Tongue (tissue), 2 donors: ENCODE results near the gene PROCR. TPM values are rescaled to one million over a fixed set of nuclear protein-coding genes. Genes with fewer than 3 reads are reported as not detected.
A peak's percentile ranks its signal among the peaks of the same experiment; 100 is the strongest.
"Not testable (repeated sequence)": the region's sequence is repeated elsewhere in the genome, so short reads cannot be mapped to it uniquely, and the experiment has no call there.

Experiments used
- DNase-seq: peaks from one replicate; pipeline ENCODE4 v3.0.0-alpha.2; 2015
- total RNA-seq: library from RNA; depleted of rRNA; stranded (reverse); fragments of >200 nt; gene quantifications from one replicate; pipeline ENCODE4 v1.2.3, GENCODE V29; 2014

The PROCR gene
- total RNA-seq, 1 donor from 2014 or later = 15.3 TPM

GRCh38 chr20:35165221-35166185 lies 6.4 kb upstream of the PROCR start:
- DNase-seq = no peak

- peak; percentile 41 for DNase-seq
Observed at GRCh38 chr20:35166242-35166830, 5.5 kb upstream of the PROCR start.

GRCh38 chr20:35167787-35168186 lies 4.1 kb upstream of the PROCR start:
- no peak for DNase-seq

- DNase-seq = not testable (repeated sequence)
Observed at GRCh38 chr20:35168701-35169409, 3.0 kb upstream of the PROCR start.

DNA sequence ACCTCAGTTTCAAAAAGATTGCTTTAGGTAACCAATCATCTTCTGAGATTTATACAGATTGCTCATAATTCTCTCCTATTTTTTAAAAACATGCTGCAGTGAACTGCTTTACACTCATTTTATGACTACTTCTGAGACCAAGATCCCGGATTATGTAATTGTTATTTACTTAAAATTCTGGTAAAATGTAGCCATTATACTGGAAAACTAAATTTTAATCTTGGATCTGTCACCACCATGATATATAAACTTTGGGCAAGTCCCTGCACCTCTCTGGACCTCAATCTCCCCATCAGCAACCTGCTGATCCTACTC lies 477 bp upstream of the PROCR start:
- no peak for DNase-seq

DNA sequence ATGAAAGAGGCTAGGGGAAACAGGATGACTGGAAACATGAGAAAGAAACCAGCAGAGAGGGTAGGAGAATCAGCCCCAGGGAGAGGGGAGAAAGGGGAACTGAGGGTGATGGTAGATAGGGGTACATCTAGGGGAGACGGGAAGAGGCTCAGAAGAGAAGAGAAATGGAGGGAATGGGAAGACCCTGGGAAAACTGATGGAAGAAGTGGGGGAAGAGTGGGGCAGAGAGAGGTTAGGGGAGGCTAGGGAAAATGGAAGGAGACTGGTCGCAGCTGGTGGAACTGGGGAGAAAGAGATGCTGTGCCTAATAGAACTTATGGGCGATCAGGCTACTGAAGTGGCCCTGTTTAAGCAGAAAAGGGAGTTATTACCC lies 548 bp downstream of the PROCR start:
- DNase-seq = no peak

DNA sequence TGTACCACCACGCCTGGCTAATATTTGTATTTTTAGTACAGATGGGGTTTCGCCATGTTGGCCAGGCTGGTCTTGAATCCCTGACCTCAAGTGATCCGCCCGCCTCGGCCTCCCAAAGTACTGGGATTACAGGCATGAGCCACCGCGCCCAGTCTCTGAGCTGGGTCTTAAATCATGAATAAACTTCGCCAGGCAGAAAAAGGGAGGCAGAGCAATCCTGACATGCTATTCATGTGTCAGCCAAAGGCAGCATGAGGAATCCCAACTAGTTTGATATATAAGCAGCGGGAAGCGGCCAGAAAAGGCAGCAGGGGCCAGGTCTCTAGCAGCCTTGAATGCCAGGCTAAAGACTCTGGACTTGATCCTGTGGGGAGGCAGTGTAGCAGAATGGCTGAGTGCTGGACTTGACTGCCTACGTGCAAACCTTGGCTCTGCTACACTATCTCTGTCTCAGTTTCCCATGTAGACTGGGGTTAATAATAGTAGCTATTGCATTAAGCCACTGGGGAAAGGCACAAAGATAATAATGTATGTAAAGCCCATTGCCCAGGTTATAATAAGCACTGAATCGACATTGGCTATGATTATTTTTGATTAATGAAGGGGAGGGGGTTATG lies 1.8 kb downstream of the PROCR start:
- no peak for DNase-seq

DNA sequence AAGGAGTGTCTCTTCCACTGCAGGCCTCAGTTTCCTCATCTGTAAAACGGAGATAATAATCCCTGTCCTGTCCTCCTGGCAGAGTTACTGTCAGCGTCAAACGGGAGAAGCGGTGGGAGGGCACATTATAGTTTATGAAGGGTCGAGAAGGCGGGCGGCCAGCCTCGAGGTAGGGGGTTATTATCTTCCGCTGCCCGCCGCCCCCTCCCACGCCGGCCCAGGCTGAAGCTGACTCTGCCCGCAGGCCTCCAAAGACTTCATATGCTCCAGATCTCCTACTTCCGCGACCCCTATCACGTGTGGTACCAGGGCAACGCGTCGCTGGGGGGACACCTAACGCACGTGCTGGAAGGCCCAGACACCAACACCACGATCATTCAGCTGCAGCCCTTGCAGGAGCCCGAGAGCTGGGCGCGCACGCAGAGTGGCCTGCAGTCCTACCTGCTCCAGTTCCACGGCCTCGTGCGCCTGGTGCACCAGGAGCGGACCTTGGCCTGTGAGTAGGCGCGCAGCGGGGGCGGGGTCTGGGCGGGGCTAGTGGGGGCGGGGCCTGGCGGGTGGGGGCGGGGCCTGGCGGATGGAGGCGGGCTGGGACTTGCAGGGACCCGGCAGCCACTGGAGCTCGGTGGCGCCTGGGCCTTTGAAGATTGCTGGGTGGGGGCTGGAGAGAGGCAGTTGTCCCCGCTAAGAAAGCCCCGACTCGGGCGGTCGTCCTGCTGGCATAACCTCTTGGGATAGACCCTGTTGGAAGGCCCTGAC lies 2.8 kb downstream of the PROCR start:
- no peak for DNase-seq

DNA sequence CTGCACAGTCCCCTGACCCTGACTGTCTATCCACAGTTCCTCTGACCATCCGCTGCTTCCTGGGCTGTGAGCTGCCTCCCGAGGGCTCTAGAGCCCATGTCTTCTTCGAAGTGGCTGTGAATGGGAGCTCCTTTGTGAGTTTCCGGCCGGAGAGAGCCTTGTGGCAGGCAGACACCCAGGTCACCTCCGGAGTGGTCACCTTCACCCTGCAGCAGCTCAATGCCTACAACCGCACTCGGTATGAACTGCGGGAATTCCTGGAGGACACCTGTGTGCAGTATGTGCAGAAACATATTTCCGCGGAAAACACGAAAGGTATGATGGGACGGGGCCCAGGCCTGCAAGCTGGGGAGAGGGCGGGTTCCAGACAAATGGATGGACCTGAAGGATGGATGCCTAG lies 4.3 kb downstream of the PROCR start:
- no peak for DNase-seq

DNA sequence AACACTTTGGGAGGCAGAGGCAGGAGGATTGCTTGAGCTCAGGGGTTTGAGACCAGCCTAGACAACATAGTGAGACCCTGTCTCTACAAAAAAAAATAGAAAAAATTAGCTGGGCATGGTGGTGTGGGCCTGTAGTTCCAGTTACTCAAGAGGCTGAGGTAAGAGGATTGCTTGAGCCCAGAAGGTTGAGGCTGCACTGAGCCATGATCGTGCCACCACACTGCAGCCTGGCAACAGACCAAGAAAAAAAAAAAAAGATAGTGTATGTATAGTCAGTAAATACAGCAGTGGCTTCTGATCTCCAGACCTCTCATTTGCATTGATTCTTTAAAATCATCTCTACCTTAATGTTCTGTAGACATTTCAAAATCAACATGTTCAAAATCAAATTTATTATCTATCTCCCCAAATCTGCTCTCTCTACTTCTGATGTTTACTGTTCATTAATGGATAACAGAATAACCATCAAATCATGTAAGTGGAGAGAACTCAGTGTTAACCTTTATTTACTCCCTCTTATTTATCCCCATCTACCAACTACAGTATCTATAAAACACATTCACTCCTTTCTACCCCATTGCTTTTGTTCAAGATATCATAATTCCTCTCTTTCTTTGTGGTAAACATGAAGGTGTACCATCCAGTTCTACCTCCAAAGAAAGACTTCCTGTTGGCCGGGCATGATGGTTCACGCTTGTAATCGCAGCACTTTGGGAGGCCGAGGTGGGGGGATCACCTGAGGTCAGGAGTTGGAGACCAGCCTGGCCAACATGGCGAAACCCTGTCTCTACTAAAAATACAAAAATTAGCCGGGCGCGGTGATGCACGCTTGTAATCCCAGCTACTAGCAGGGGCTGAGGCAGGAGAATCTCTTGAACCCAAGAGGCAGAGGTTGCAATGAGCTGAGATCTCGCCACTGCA lies 7.7 kb downstream of the PROCR start:
- DNase-seq = no peak

DNA sequence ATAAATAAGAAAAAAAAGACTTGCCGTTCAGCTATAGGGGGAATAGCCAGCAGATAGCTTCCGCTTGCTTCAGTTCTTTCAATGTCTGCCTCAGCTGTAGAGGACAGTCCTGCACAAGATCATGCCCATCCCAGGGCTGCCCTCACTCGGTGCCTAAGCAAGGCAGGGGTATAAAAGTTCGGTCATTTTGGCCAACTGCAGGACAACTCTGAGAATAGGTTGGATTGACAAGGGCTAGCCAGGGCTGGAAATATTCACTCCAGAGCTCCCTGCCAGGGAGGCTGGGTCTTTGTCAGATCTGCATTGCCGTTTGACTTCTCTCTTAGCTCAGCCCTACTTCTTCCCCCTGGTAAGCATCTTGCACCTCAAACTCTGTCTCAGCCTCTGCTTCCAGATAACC lies 8.4 kb downstream of the PROCR start:
- DNase-seq = no peak

GRCh38 chr20:35181731-35182130 lies 9.9 kb downstream of the PROCR start:
- DNase-seq = no peak

- not testable (repeated sequence) for DNase-seq
Observed at GRCh38 chr20:35186691-35187289, 14.9 kb downstream of the PROCR start.

GRCh38 chr20:35187584-35188190 lies 15.8 kb downstream of the PROCR start:
- no peak for DNase-seq

DNA sequence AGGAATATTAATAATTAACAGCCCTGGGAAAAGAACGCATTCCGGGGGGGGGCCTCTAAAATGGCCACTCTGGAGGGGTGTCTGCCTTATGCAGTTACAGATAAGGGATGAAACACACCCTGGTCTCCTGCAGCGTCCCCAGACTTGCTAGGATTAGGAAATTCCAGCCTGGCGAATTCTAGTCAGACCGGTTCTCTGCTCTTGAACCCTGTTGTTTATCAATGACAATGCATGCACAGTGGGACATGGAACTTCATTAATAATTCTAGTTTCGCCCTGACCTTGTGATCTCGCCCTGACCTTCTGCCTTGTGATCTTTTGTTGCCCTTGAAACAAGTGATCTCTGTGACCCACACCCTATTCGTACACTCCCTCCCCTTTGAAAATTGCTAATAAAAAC lies 17.4 kb downstream of the PROCR start:
- not testable (repeated sequence) for DNase-seq

GRCh38 chr20:35190556-35190955 lies 18.7 kb downstream of the PROCR start:
- DNase-seq = no peak

DNA sequence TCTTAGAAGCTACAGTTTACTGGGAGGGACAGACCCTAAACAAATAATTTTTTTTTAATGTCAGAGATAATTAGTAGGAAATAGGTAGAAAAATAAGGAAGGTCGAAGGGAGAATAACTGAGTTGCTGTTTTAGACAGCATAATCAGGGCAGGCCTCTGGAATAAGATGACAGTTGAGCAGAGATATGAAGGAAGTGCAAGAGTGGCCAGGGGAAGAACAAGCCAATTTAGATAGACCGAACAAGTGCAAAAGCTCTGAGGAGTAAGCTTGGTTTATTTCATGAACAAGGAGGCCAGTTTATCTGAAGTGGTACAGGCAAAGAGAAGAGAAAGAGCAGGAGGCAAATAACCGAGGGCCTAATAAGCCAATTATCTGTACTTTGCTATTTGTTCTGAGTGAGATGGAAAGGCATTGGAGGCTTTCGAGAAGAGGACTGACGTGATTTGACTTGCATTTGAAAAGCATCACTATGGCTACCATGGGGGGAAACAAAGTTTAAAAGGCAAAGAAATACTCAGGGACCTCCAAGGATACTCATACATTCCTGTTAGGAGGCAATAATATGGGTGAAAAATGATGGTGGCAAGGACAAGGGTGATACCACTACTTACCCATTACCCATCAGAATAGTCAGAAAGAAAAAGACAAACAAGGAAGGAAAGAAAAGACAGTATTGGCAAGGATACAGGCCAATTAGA lies 19.7 kb downstream of the PROCR start:
- no peak for DNase-seq

- DNase-seq = peak; percentile 26
Observed at GRCh38 chr20:35192118-35192872, 20.4 kb downstream of the PROCR start.
